ENCODE results near the gene PTOV1.

GRCh38 chr19:49859682-49860335 lies 8.8 kb downstream of the PTOV1 start:
- TF ChIP-seq EZH2 (IDR thresholded peaks at IDR 0.05; ENCODE audit: borderline replicate concordance, low read length) (no peak), CTCF (IDR thresholded peaks at IDR 0.05; ENCODE audit: low read length) (no peak)

Measured in OCI-LY1 (cell line).